Suppressor macrophage treated with lipopolysaccharide for 4 hours (primary cell): ENCODE results near the gene OR6B2.

ENCODE experiments used
- DNase-seq: peaks from one replicate; pipeline ENCODE4 v3.0.0-alpha.2; 2020

Gene OR6B2

DNA sequence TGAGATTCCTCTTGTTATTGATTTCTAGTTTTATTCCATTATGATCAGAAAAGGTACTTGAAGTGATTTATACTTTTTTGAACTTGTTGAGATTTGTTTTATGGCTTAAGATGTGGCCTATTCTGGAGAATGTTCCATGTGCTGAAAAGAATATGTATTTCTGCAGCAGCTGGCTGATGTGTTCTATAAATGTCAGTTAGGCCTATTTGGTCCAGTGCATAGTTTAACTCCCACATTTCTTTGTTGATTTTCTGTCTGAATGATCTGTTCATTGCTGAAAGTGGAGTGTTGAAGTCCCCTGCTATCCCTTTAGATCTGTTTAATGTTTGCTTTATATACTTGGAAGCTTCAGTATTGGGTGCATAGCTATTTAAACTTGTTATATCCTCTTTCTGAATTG lies 7.1 kb upstream of the OR6B2 start:
- DNase-seq, result no peak

GRCh38 chr2:240033330-240033678 lies 3.1 kb upstream of the OR6B2 start:
- DNase-seq, result no peak

- DNase-seq, result no peak
These were observed 2.4 kb upstream of the OR6B2 start for GRCh38 chr2:240032406-240033329.

GRCh38 chr2:240024766-240025165 lies 5.5 kb downstream of the OR6B2 start:
- peak; percentile 13 for DNase-seq

- DNase-seq, result no peak
These were observed 6.4 kb downstream of the OR6B2 start for GRCh38 chr2:240023792-240024191.

GRCh38 chr2:240021488-240022104 lies 8.6 kb downstream of the OR6B2 start:
- peak; percentile 65 for DNase-seq

- DNase-seq, result no peak
These were observed 12.0 kb downstream of the OR6B2 start for GRCh38 chr2:240018071-240018750.

DNA sequence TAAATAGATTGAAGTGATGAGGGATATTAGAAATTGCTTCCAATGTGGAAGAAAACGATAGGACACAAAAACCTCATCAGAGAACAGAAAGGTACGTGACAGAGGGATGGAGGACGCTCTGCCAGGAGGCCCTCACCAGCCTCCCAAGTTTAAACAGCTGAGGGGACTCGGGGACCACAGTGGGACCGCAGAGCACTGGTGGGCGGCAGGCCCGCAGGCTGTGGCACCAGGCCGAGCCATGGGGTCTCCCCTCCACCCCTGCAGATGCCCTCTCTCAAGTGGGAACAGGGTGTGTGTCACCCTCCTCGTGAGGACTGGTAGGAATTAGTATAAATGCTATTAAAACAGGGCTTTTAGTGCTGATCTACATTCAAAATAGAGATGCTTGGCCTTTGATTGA lies 15.9 kb downstream of the OR6B2 start:
- DNase-seq, result no peak

DNA sequence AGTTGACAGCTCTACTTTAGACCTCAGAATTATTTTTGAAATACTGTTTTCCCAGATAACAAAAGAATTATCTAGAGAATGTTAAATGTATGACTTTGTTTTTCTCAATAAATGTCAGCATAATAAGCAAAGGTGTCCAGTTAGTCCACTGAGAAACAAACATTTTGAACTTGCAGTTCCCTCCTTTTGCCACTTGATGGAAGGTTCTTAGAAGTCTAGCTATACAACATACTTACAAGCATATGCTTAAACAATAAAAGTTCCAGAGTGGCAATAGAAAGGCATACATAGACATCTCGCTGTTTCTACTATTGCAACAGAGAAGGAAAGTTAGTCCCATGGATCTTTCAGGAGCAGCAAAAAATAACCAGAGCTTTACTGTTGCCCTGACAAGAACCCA lies 16.9 kb downstream of the OR6B2 start:
- DNase-seq, result no peak

DNA sequence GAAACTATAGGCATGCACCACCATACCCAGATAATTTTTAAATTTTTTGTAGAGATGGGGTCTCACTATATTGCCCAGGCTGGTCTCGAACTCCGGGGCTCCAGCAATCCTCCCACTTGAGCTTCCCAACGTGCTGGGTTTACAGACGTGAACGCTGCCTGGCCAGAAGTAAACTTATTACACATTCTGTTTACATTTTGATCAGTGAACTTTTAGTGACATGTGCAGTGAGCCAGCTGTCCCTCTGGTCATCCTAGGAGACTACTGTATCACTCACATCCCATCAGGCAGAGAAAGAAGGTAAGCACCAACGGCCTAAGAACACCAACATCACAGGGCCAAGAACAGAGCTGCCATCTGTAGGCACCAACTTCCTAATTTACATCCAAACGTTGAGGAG lies 27.2 kb downstream of the OR6B2 start:
- no peak for DNase-seq

DNA sequence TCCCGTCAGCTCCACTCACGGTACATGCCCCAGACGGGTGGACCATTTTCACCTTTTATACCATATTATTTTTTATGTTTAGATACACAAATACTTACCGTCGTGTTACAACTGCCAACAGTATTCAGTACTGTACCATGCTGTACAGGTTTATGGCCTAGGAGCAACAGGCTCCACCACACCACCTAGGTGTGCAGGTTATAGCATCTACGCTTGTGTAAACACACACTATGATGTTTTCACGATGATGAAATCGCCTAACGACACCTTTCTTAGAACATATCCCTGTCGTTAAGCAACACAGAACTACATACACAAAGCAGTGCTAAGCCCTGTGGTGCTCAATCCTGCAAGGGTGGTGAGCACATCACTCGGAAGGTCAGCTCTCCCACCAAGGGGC lies 29.6 kb downstream of the OR6B2 start:
- no peak for DNase-seq

GRCh38 chr2:239997686-239998409 lies 32.4 kb downstream of the OR6B2 start:
- no peak for DNase-seq

DNA sequence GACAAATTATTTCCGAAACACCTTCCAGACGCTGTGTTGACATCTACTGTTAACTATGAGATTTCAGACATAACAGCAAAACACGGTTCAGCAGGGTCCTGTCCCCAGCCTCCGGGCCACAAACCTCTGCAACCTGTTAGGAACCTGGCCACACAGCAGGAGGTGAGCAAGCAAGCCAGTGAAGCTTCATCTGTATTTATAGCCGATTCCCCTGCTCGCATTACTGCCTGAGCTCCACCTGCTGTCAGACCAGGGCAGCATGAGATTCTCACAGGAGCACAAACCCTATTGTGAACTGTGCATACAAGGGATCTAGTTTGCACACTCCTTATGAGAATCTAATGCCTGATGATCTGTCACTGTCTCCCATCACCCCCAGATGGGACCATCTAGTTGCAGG lies 36.1 kb downstream of the OR6B2 start:
- DNase-seq, result no peak

DNA sequence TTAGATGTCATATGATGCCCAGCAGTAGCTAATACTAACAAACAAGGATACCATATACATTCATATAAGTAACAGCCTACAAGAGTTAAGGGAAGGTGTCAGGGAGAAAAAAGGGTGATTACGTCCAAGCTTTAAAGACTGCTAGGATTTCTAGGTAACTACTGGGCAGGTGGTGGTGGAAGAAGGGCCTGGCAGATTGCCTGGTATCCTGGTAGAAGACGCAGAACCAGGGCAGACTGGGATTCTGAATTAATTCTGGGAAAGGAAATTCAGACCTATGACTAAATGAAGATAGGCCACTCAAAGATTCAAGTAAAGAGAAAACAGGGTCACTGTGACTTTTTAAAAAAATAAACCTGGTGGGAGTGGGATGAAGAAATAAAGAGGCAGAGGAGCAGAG lies 36.9 kb downstream of the OR6B2 start:
- no peak for DNase-seq

DNA sequence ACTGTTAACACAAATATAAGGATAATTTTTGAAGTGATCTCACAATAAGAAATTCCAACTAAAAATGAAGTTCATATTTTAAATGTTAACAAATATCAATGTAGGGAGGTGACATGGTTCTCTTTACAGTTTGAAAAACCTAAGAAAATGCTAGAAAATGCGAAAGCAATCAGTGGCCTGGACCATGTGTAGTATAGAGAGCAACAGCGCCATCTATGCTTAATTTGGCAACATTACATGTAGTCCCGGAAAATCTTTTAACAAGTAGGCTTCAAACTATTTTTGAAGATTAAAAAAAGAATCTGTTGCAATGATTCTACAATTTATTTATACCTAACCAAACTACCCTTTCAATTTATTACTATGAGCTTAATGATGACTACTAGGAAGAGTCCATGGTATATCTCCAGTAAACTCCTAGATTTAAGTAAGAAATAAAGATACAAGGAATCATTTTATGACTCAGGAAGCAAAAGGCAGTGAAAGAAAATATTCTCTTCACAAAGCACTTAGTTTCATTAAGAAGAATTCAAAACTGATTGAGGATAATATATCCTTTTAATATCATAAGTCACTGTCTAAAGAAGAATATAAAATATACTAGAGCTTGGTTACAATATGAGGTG lies 38.4 kb downstream of the OR6B2 start:
- DNase-seq, result peak; percentile 77

GRCh38 chr2:239990966-239991365 lies 39.3 kb downstream of the OR6B2 start:
- no peak for DNase-seq

- DNase-seq, result no peak
These were observed 44.9 kb downstream of the OR6B2 start for GRCh38 chr2:239985356-239985755.

DNA sequence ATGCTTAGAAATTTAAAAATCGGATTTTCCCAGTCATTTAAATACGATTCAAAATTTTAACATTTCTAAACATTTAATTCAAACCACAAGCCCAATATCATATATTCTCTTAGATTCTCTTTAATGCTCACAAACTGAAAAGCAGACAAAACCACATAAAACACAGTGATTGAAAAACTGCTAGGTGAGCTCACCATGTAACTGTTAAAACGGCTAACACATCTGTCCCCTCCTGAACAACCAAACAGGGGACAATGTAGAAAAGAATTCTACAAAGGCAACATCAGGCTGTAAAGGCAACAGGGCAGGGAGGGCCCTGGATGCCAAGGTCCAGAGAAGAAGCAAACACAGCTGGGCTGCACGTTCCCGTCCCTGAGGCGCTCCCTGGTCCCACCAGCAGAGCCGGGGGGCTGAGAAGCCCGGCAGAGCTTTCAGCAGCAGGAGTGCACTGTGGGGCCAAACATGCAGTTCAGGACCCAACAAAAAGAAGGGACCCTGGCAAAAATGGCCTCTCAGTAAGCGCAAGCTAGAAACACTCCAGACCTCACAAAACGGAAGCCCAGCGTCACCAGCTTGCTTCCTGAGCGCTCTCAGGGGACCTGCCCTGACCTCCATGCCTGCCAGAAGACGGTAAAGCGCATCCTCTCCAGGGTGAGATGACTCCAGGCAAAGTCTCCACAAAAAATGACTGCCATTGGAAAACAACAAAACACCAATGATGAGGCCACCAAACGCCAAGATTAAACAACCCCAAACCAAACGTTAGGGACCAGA lies 45.6 kb downstream of the OR6B2 start:
- no peak for DNase-seq

DNA sequence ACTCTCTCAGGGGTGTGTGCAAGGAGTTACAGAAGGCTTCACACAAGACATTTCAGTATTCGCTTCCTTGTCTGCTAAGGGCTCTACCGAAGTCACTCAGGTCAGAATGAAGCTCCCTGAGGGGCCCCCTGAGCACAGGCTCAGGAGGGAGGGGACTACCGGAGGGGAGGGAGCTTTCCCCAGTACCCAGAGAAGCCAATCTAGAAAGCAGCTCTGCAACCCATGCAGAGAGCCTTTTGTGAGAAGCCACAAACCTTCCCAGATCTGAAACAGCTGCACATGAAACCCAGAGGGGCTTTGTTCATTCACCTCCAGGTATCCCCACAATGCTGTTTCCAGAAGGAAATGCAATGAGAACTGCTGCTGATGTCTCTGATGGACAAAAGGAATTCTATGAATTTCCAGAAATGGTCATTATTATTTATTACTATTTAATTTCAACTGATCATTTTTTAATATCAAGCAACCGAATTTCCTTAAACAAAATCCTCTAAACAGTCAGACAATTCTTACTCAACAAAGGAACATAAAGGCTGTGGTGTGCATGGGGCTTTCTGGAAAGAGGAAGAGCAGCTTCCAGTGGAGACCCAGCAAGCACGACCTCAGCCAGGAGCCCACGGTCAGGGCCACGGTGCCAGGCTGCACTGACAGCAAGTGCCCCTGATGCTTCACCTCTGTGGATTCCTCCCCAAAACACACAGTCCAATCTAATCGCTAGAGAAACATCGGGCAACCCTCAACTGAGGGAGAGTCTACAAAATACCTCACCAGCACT lies 47.0 kb downstream of the OR6B2 start:
- DNase-seq, result peak; percentile 18
